Activated CD8-positive, alpha-beta memory T cell treated with anti-CD3 and anti-CD28 coated beads for 4 hours (primary cell): ENCODE results near the gene TEX19.
"Not testable (repeated sequence)": the region's sequence is repeated elsewhere in the genome, so short reads cannot be mapped to it uniquely, and the experiment has no call there.

Experiments
- DNase-seq, 2 donors: peaks; one replicate each; pipeline ENCODE4 v3.0.0-alpha.2; 2020; ENCODE audit warnings: low read depth in 2 of 2

The TEX19 gene

GRCh38 chr17:82408938-82409318 is 49.9 kb downstream of the TEX19 start:
- DNase-seq = no peak

- DNase-seq = no peak
These were observed 51.1 kb downstream of the TEX19 start for GRCh38 chr17:82410014-82410716.

- no peak for DNase-seq
These were observed 52.5 kb downstream of the TEX19 start for GRCh38 chr17:82411396-82412053.

GRCh38 chr17:82412081-82412480 is 53.0 kb downstream of the TEX19 start:
- not testable (repeated sequence) for DNase-seq

- no peak for DNase-seq
These were observed 53.8 kb downstream of the TEX19 start for GRCh38 chr17:82412535-82413520.
